22Rv1 (cell line): Measurements from ENCODE around the gene NMBR.

Experiments
- CTCF ChIP-seq: fragments of 450-650 bp; IDR thresholded peaks from 2 replicates; pipeline ENCODE4 v1.5.1; 2017; ENCODE audit warnings: mild to moderate bottlenecking
- ZFX ChIP-seq: fragments of 450-650 bp; IDR thresholded peaks from 2 replicates; pipeline ENCODE4 v1.6.1; 2017; ENCODE audit warnings: antibody characterized with exemption, borderline replicate concordance

GRCh38 chr6:142173980-142174379, 27.1 kb upstream of the NMBR start:
- TF ChIP-seq CTCF (no peak), ZFX (no peak)
